Rectal smooth muscle tissue (tissue), 1 donor: ENCODE results near the gene SMIM44.

ENCODE experiments used
- H3K27ac ChIP-seq: one replicate; pipeline ENCODE4 v1.7.0; 2013; ENCODE audit warnings: low read depth, low read length, inconsistent platforms
- H3K27me3 ChIP-seq: one replicate; pipeline ENCODE4 v1.7.0; 2013; ENCODE audit warnings: low read length; ENCODE audit not compliant: control insufficient read depth, insufficient read depth
- H3K36me3 ChIP-seq: one replicate; pipeline ENCODE4 v1.7.0; 2013; ENCODE audit warnings: low read length; ENCODE audit not compliant: control insufficient read depth, insufficient read depth
- H3K4me1 ChIP-seq: one replicate; pipeline ENCODE4 v1.7.0; 2013; ENCODE audit warnings: low read length; ENCODE audit not compliant: control insufficient read depth, insufficient read depth
- H3K4me3 ChIP-seq: one replicate; pipeline ENCODE4 v1.7.0; 2013; ENCODE audit warnings: low read length
- H3K9ac ChIP-seq: one replicate; pipeline ENCODE4 v1.7.0; 2013; ENCODE audit warnings: low read length

The SMIM44 gene

DNA sequence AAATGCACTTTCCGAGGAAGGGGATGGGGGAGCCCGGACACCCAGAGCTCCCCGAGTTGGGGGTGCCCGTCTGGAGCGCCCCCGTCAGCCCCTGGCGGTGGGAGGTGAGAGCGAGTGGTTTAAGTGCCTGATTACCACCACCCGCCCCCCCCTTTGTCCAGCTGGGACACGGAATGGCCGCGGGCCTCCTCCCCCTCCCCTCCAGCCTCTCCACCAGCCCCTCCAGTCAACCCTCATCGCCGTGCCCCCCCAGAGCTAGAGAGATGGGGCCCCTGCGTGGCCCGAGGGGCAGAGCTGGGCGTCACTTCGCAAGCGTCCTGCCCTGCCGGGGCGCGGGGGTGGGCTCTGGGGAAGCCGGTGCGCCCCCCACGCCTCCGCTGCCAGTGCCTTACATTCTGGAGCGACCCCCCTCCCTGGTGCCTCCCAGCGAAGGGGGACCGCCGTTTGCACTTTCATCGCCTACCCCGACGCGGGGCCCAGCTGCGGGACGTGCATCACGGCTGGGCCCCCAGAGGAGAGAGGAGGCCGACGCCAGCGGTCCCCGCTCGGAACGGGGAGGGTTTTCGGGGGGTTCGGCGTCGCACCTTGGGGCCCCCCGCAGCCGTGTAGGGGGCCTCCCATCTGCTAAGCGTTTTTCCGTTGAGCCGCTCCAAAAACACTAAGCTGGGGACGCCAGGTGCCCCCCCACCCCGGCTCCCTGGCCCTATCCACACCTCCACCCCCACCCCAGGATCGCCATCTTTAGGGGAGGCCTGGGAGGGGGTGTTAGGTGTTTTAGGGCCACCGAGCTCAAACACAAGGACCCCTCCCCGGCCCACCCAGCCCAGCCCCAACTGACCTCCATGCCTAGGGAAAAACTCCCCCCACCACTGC lies 19.3 kb downstream of the SMIM44 start:
- peaks cover 25% of the 10 kb centered on the region for H3K4me1 ChIP-seq
- no peaks in the 10 kb centered on the region for H3K27me3 ChIP-seq
- peaks cover 3% of the 10 kb centered on the region for H3K36me3 ChIP-seq
- no peak overlapping the region for H3K9ac ChIP-seq
- H3K4me3 ChIP-seq = no peak overlapping the region
- H3K27ac ChIP-seq = peak overlapping the region; percentile 61

DNA sequence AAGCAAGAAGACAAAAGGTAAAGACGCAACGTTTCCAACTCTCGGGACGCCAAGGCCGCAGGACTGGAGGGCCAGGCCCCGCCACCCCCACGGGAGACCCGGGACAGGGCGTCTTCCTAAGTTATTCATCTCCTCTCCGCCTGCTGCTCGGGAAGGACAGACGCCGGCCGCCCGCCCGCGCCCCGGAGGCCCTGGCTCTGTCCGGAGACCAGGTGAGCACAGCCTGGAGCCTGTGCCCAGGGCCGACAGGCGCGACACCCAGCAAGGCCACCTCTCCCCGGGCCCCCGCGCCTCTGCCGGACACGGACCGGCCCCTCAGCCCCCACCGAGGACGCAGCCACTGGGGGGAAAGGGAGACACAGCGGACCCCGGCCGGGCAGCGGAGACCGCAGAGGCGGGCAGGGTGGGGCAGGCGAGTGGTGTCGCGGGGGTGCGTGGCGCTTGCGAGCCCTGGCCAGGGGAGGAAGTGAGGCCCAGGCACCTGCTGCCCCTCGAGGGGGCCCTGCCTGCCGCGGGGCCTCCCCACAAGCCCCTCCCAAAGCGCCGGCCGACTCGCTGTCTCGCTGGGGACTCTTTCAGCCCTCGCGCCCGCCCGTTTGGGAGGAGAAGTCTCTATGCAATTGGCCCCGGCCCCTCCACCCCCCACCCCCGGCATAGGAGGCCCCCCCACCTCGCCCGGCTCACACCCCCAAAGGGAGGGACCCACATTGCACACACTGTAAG lies 20.1 kb downstream of the SMIM44 start:
- H3K36me3 ChIP-seq = peaks cover 3% of the 10 kb centered on the region
- H3K27ac ChIP-seq = peak overlapping the region; percentile 61
- peaks cover 32% of the 10 kb centered on the region for H3K4me1 ChIP-seq
- H3K27me3 ChIP-seq = no peaks in the 10 kb centered on the region
- no peak overlapping the region for H3K4me3 ChIP-seq
- H3K9ac ChIP-seq = no peak overlapping the region

DNA sequence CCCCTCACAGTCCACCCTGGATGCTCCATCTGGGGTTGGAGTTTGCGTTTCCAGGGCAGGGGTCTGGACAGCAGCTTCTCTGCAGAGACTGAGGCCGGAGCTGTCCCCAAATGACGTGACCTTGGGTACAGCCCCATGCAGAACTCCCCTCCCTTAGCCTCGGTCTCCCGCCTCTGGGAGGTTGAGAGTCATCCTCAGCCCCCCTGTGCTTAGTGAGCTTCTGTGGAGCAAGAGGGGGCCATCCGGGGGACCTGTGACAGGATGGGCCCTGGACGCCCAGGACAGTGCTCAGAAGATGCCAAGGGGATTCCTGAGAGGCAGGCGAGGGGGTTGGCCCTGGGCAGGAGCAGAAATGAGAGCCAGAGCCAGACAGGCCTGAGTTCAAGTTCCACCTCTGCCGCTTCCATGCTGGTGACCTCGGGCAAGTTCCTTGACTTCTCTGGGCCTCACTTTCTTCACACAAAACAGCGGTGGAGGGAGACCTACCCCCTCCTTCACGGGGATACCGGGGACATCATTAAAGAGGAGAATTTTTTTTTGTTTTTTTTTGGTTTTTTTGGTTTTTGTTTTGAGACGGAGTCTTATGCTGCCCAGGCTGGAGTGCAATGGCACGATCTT lies 23.2 kb downstream of the SMIM44 start:
- no peak overlapping the region for H3K4me3 ChIP-seq
- no peak overlapping the region for H3K9ac ChIP-seq

DNA sequence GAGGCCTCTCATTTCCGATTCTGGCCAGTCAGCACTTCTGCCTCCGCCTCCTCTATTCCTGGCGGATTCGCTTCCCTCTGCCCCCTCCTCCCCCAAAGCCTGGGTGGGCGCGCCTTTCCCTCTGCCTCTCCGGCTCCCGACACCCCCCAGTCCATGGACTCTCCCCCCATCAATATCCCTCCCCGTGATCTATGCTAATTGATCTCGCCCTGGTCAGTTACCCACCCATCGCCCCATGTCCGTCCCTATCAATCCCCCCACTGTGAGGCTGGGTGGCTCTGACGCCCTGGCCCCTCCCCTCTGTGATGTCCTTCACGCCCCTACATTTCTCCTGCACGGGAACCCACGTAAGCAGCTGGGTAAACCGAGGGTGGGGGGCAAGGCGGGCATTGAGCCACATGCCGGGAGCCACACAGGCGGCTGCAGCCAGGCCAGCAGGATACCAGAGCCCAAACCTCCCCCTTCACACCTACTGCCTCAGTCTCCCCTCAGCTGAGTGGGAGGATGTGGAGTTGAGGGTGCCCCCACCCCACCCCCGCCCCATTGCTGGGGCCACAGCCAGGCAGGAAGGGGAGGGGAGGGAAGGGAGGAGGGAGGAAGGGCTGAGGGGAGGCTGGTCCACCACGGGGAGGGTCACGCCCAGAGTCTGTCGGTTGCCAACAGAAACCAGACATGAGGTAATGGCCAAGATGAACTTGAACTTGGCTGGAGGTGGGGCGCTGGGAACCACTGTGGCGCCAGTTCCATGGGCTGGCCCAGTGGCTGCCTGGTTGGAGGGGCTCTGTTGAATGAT lies 24.0 kb downstream of the SMIM44 start:
- peaks cover 41% of the 10 kb centered on the region for H3K4me1 ChIP-seq
- no peak overlapping the region for H3K9ac ChIP-seq
- peak overlapping the region; percentile 21 for H3K4me3 ChIP-seq
- peaks cover 4% of the 10 kb centered on the region for H3K36me3 ChIP-seq
- H3K27me3 ChIP-seq = no peaks in the 10 kb centered on the region
- H3K27ac ChIP-seq = peak overlapping the region; percentile 70

More for the DNA sequence above, 23.2 kb downstream of the SMIM44 start:
- peaks cover 41% of the 10 kb centered on the region for H3K4me1 ChIP-seq
- H3K36me3 ChIP-seq = peaks cover 3% of the 10 kb centered on the region
- no peaks in the 10 kb centered on the region for H3K27me3 ChIP-seq
- H3K27ac ChIP-seq = peak overlapping the region; percentile 70

DNA sequence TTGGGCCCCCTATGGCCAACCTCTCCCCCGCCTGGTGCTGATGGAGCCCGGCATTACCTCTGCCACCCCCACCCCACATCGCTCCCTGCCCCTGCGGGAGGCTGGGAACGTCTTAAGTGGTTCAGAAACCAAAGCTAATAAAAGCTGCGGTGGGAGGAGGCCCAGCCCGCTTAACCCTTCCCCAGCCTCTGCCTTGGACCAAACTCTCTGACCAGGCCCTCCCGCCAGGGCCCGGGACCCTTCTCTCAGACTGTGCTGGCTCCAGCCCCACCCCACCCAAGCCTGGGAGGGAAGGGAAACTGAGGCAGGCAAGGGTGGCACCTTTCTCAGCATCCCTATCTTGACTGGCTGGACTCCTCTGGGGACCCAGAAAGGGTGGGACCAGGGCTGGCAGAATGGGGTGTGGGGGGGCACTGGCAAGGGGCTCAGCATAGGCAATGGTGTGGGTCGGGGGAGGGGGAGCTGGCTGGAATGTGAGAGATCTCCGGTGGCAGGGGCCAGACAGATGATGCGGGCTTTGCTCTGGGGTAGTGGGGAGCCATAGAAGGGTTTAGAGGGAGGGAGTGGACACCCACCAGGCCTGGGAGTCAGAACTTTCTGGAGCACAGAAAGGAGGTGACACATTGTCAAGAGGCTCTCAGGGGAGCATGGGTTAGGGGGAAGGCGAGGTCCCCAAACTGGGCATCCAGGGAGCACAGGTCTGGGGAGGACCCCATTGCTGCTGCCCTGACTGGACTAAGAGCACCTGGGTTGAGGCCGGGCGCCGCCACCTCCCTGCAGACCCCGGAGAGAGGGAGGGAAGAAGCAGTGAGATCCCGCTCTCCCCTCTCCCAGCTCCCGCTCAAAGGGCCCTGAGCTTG lies 24.8 kb downstream of the SMIM44 start:
- Histone ChIP-seq H3K4me3 (peak overlapping the region; percentile 15), H3K9ac (no peak overlapping the region), H3K36me3 (peaks cover 10% of the 10 kb centered on the region)

DNA sequence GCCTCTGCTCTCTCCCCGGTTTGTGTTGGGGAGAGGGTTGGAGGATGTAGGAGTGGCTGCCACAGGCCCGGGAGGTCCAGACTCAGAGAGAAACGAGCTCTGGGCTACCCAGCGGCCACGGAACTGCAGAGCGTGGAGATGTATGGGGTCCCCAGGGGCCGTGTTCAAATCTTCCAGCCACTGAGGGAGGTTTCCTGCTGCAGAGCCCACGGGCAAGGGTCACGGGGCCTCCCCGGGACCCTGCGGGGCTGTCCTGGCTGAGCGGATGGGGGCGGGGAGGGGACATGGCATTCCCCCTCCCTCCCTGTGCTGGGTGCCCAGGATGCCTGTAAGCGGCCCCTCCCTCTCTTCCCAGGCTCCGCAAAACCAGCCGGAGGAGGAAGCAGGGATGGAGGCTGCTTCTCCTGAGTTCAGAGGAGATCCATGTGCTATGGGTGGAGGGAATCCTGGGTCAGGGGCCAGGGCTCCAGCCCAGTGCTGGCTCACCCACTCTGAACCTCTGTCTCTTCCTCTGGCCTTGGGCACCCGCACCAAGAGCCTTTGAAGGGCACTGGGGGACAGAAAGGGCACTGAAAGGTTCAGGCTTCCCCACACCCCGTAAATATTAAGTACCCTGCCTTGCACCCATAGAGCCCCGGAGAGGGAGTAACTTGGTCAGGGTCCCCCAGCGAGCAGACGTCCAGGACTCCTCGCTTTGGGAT lies 25.6 kb downstream of the SMIM44 start:
- H3K27ac ChIP-seq = peak overlapping the region; percentile 70
- peaks cover 12% of the 10 kb centered on the region for H3K36me3 ChIP-seq
- H3K4me1 ChIP-seq = peaks cover 38% of the 10 kb centered on the region
- H3K9ac ChIP-seq = no peak overlapping the region
- H3K4me3 ChIP-seq = no peak overlapping the region
- H3K27me3 ChIP-seq = no peaks in the 10 kb centered on the region

More for the DNA sequence above, 24.8 kb downstream of the SMIM44 start:
- peak overlapping the region; percentile 70 for H3K27ac ChIP-seq
- peaks cover 38% of the 10 kb centered on the region for H3K4me1 ChIP-seq
- no peaks in the 10 kb centered on the region for H3K27me3 ChIP-seq

DNA sequence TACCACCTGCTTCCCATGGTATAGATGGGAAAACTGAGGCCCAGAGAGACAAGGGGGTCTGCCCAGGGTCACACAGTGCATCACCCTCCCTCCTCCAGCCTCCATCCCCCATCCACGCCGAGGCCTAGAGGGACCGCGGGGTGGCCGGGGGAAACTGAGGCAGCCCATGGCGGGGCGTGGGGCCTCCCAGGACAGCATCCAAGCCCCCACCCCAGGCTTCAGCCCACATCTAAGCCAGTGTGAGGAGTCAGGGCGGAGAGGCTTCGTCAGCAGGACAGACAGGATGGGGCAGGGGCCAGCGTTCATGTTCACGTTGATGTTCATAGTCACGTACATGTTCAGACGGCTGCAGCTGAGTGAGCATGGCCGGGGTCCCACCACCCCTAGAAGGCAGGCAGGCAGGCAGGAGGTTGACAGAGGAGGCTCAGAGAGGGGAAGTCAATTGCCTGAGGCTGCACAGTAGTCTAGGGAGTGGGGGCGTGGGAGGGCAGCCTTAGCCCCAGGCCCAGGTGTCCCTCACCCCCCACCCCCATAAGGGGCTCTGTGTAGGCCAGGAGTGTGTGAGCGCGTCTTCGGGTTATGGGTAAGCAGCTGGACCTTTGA lies 26.2 kb downstream of the SMIM44 start:
- no peak overlapping the region for H3K9ac ChIP-seq
- peaks cover 18% of the 10 kb centered on the region for H3K36me3 ChIP-seq
- peak overlapping the region; percentile 70 for H3K27ac ChIP-seq
- no peaks in the 10 kb centered on the region for H3K27me3 ChIP-seq
- H3K4me3 ChIP-seq = no peak overlapping the region
- peaks cover 38% of the 10 kb centered on the region for H3K4me1 ChIP-seq

DNA sequence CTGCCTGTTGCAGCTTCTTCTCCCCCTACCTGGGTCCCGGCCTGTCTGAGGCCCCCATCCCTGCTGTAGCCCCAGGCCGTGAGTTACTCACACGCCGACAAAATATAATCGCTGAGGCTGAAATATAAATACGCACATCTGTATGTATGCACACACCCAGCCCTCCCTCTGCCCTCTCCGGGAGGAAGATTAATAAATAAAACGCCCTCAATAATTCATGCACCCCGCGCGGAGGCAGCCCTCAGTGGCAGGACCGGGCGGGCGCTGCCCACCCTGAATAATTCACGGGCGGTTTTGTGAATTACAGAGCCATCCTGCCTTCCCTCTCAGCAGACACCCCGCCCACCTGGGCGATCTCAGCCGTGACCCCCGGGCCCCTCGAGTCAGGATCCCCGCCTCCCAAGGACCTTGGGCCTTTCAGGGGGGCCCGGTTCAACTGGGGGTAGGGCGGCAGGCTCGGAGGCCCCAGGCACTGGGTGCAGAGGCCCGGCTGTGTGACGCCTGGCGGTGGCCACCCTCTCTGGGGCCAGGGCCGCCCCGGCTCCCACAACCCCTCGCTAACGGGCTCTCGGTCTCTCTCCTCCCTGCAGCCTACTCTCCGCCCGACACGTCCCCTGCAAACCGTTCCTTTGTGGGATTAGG lies 27.2 kb downstream of the SMIM44 start:
- H3K9ac ChIP-seq = no peak overlapping the region
- peak overlapping the region; percentile 19 for H3K27ac ChIP-seq
- peaks cover 18% of the 10 kb centered on the region for H3K36me3 ChIP-seq

DNA sequence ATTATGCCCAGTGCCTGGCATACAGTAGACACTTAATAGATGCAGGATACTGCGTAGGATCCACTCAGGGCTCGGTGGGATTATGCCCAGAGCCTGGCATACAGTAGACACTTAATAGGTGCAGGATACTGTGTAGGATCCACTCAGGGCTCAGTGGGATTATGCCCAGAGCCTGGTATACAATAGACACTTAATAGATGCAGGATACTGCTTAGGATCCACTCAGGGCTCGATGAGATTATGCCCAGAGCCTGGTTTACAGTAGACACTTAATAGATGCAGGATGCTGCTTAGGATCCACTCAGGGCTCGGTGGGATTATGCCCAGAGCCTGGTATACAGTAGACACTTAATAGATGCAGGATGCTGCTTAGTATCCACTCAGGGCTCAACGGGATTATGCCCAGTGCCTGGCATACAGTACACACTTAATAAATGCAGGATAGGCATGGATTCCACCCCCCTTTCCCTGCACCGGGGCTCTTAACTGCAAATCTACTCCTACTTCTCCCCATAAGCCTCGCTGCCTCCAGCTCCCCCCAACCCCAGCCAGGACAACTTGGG lies 27.8 kb downstream of the SMIM44 start:
- peaks cover 45% of the 10 kb centered on the region for H3K4me1 ChIP-seq

More for the DNA sequence above, 27.2 kb downstream of the SMIM44 start:
- Histone ChIP-seq H3K4me1 (peaks cover 40% of the 10 kb centered on the region), H3K4me3 (no peak overlapping the region), H3K27me3 (no peaks in the 10 kb centered on the region)

More for the DNA sequence above, 27.8 kb downstream of the SMIM44 start:
- Histone ChIP-seq H3K27ac (peak overlapping the region; percentile 19), H3K36me3 (peaks cover 23% of the 10 kb centered on the region), H3K4me3 (no peak overlapping the region), H3K27me3 (no peaks in the 10 kb centered on the region), H3K9ac (no peak overlapping the region)
